NB4 (cell line): ENCODE results near the gene ITPKA.
A peak's percentile ranks its signal among the peaks of the same experiment; 100 is the strongest.

Experiments
- DNase-seq: peaks from one replicate; pipeline ENCODE4 v3.0.0; 2010; ENCODE audit warnings: low read depth
- H3K4me3 ChIP-seq: one replicate; pipeline ENCODE4 v1.5.1; 2011; ENCODE audit warnings: mild to moderate bottlenecking, low read depth, low read length, moderate library complexity
- CTCF ChIP-seq: IDR thresholded peaks from one replicate; pipeline ENCODE4 v1.5.1; 2012; ENCODE audit warnings: low read depth, low read length
- MAX ChIP-seq: IDR thresholded peaks from 2 replicates; pipeline ENCODE4 v1.6.1; 2011; ENCODE audit warnings: low read depth, low read length
- MYC ChIP-seq: IDR thresholded peaks from 2 replicates; pipeline ENCODE4 v1.6.1; 2011; ENCODE audit warnings: low read depth, low read length
- POLR2A ChIP-seq: IDR thresholded peaks from 2 replicates; pipeline ENCODE4 v1.6.1; 2011; ENCODE audit warnings: mild to moderate bottlenecking; ENCODE audit not compliant: insufficient read length; ENCODE audit errors: extremely low read depth

ITPKA gene

GRCh38 chr15:41498657-41499056 is 5.0 kb downstream of the ITPKA start:
- DNase-seq: no peak
- TF ChIP-seq POLR2A: no peak
- no peak for TF ChIP-seq CTCF
- TF ChIP-seq MAX: no peak
- no peak for TF ChIP-seq MYC

GRCh38 chr15:41499109-41499851 is 5.6 kb downstream of the ITPKA start:
- H3K4me3 ChIP-seq: no peak overlapping the region
- TF ChIP-seq MYC (no peak), CTCF (no peak), POLR2A (no peak), MAX (no peak)
- DNase-seq: peak; percentile 33

More at GRCh38 chr15:41498657-41499056, 5.0 kb downstream of the ITPKA start:
- H3K4me3 ChIP-seq: no peak overlapping the region

- H3K4me3 ChIP-seq: peak overlapping the region; percentile 25
- no peak for TF ChIP-seq CTCF
- TF ChIP-seq POLR2A: no peak
- TF ChIP-seq MAX: no peak
- no peak for TF ChIP-seq MYC
- peak; percentile 71 for DNase-seq
Measured at GRCh38 chr15:41501191-41501917, 7.7 kb downstream of the ITPKA start.

- peak; percentile 62 for DNase-seq
- H3K4me3 ChIP-seq: peak overlapping the region; percentile 49
- TF ChIP-seq POLR2A (no peak), MYC (no peak), CTCF (no peak), MAX (no peak)
Measured at GRCh38 chr15:41501931-41502794, 8.5 kb downstream of the ITPKA start.

- DNase-seq: peak; percentile 96
- H3K4me3 ChIP-seq: peak overlapping the region; percentile 49
- TF ChIP-seq MYC (peak; percentile 77), CTCF (no peak), MAX (peak; percentile 38; the same call in 1 of the 2 replicates), POLR2A (peak; percentile 31)
Measured at GRCh38 chr15:41502795-41503668, 9.4 kb downstream of the ITPKA start.
